NCI-H1436 treated with DMSO at 0.1 percent for 48 hours (cell line): ENCODE results near the gene SCAMP1.

Source experiments
- DNase-seq: peaks from one replicate; lab custom pipeline; 2025; lab: John Stamatoyannopoulos, UW

SCAMP1 gene

DNA sequence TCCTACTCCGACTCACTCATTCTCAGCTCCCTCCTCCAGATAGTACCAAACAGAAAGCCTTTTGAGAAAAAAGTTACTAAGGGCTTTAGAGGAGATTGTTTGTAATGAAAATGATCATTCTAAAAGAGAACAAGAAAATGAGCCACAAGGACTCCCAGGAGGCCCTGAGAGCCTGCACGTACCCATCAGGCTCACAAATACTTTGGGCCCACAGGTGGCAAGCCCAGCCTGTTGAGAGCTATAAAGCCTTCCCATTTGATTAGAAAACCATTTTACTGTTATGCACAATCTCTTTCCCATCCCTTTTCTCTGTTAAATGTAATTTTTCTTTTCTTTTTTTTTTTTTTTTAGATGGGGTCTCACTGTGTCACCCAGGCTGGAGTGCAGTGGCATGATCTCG, 152.0 kb downstream of the SCAMP1 start:
- DNase-seq: no peak

DNA sequence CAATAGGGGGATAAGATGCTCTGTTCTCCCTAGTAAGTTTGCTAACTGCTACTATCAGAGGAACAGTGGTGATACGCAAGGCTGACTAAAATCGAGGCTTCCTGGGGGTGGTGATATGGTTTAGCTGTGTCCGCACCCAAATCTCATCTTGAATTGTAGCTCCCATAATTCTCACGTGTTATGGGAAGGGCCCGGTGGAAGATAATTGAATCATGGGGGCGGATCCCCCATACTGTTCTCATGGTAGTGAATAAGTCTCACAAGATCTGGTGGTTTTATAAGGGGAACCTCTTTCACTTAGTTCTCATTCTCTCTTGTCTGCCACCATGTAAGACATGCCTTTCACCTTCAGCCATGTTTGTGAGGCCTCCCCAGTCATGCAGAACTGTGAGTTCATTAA, 153.0 kb downstream of the SCAMP1 start:
- DNase-seq: no peak

DNA sequence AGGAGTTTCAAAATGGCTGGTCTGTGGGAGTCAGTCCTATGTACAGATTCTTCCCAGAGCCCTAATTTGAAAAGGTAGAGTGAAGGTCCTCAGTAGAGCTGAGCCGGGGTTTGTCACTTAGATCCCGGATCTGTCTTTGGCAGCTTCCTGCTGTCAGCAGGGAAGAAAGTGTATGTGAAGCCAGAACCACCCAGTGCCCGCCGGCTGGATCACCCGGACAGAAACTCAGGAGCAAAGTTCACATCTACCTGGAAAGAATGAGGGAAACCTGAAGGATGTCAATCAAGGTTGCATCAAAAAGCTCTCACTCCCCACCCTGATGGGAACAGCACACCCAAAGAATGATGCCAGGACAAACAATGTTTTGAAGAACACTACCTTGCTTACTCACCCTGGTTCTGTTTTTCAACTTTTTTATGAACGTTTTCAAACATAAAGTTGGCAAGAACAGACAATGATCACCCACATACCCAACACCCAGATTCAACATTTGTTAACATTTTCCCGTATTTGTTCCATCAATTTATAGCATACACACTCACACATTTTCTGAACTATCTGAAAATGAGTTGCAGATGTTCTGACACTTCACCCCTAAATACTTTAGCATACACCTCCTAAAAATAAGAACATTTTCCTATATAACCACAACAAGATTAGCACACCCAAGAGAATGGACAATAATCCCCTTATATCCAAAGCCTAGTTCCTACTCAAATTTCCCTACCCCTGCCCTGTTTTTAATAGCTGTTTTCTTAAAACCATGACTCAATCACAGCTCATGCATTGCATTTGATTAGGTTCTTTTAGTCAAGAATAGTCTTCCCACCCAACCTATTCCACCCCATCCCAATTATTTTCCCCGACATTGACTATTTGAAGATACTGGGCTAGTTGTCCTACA, 154.3 kb downstream of the SCAMP1 start:
- DNase-seq: no peak

DNA sequence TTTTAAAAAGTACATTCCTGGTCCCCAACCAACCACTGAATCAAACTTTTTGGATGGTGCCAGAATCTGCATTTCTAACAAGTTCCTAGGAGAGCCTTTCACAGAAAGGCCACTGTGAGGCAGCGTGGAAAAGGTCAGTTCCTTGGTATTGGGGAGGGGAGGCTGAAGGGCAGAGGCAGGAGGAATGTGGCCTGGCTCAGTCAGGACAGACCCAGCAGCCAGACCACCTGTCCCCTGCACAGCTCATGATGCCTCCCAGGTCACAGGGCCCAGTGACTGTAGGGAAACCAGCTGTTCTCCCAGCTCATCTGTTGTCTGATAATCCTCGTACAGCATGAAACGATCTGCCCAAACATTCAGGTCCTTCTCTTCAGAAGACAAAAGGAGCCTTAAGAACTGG, 155.3 kb downstream of the SCAMP1 start:
- DNase-seq: no peak

DNA sequence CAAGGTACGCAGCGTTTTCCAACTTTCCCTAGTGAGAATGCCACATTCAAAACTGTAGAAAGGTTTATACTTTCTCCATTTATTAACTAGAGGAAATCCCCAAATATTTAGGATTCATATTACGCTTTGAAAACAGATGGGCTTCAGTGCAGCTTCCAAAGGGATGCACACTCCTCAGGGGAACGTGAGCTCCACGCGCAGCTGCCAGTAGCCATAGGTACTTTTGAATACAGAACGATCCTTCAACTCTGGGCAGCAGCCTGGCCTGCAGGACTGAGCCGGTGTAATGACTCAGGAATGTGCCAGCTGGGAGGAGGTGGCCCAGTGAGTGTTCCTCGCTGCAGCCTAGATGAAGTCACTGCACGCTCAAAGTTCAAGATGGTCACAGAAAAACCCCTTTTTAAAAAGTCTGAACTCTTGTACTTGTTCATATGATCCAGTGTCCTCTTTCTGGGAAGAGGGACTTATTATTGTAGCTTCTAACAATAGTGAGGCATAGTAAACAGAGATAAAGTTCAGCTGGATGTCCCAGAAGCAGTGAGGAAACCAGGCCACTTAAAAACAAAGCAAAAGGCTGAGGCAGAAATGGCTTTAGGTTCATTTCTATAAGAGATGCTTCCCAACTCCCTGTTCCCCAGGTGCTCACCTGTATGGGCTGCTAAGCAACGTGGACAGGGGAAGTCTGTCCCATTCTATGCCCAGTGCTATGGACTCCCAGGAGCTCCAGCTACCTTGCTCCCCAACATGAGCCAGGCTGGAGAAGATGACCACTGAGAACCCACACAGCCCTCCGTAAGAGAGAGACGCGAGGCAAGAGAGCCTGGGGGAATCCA, 158.2 kb downstream of the SCAMP1 start:
- no peak for DNase-seq

DNA sequence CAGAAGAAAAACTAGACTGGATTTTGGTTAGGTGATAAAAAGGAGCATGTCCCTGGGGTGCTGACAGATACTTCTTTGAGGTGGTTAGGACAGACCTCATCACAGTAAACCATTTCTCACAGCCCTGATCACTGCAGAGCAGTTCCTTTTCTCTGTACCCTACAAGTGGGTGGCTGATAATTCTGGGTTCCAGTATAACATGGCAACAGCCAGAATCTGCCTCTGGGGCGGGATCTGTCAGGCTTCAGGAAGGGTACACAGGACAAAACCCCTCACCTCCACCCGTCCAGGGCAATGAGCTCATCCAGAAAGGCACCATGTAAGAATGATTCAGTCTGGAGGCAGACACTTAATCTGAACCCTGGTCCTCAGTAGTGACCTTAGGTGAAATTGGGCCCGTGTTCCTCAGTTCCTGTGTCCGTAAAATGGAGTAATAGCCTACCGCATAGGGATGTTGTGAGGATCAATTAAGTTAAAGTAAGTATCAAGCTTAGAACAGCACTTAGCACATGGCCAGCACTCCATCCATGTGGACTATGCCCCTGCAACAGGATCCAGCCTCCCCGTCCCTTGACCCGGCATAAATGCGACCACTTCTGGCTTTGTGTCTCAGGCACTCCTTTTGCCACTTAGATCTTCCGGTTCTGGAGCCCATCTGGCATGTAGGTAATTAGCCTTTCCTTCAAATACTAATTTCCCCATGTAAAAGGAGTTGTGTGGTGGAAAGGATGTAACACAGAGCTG, 159.0 kb downstream of the SCAMP1 start:
- DNase-seq: no peak

DNA sequence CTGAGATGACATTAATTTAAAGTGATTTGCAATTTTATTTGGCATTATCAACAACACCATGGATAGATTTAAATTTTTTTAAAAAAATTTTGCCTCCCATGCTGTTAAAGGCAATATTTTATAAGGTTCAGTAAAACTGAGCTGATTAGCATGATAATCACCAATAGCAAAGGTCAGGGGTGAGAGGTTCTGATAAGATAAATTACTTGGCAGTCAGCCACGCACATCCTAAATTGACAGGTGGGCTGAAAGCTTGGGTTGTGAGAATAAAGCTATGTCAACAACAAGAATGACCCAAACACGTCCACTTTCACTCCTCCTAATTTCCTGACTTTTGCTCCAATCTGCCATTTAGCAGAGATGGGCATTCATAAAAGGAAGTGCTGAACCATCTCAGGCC, 161.0 kb downstream of the SCAMP1 start:
- DNase-seq: no peak

DNA sequence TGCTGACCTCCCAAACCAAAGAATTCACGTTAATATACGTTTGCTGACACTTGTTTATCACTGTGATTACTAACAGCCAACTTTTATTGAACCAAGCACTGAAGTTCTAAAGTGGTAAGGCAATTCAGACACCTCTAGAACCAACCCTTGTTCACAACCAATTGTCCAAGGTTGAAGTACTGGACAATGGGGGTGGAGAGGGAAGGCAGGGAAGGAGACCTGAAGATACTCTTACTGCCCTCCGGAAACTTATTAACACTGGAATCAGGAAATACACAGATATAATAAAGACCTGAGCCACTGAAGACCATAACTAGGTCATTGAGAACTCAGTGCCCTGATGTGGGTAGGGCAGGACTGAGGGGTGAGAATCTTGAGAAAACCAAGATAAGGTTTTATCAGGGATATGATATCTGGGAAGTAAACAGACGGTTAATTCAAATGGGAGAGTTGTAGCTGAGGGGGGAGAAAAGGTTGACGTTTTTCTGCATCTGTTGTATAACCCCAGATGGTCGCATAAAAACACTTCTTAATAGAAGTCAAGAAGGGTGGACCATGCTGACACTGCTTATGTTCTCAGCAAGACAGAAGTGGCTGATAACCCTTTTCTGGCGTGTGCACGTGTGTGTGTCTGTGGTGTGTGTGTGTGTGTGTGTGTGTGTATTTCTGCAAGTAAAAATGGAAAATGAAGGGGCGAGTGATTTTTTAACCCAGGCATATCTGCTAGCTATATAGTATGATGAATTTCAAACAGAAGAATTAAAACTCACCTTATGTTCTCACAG, 162.3 kb downstream of the SCAMP1 start:
- DNase-seq: no peak

DNA sequence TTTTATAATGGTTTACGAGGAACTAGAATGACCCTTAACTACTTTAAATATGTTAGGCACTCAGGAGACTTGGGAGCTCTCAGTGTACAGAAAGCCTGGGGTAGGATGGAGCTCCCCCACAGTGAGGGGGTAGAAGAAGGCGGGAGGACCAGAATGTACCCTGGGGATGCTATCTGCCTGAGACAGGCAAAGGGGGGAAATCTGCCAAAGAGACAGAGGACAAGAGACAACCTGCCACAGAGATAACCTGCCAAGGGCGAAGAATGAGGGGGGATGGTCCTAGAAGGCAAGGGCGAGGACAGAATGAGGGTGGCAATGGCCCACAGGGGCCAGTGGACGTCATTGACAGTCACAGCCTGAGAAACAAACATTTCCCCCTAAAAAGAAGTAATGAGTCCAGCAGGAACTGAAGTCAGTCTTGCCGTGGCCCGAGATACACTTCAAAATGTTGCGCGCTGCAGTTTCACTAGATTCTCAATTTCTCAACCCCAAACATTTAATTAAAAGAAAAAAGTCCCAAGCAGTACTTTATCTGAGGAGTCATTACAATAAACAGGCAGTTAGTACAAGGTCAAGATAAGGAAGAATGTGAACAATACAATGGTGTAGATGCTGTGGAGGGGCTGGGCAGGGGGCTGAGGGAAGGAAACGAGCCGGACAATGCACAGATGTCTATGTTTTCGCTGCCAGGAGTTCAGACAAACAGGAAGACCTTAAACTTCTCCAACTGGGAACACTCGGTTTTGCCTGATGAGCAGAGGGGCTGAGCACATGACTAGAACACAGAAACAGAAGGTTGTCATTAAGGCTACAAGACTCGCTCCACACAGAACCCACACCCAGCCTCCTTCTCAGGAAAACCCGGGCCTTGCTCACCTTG, 163.1 kb downstream of the SCAMP1 start:
- no peak for DNase-seq

DNA sequence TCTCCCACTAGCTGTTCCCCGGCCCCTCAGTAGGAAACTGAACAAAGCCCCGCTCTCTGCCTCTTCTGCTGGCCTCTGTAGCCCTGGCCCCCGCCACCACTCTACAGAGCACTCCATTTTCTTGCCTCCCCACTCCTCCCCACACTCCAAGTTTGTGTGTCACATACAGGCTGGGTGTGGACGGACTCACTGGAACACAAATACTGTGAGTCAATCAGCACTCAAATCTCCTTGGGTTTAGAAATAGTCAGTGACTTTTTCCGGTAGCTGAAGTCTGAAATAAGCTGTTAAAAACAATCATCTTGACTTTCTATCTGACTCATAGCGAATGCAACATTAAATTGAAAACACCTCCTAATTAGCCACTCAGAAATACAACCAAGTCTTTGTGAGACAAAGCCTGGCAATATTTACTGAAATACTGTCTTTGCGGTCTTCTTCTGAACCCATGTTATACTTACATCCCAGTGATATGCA, 165.7 kb downstream of the SCAMP1 start:
- DNase-seq: no peak

DNA sequence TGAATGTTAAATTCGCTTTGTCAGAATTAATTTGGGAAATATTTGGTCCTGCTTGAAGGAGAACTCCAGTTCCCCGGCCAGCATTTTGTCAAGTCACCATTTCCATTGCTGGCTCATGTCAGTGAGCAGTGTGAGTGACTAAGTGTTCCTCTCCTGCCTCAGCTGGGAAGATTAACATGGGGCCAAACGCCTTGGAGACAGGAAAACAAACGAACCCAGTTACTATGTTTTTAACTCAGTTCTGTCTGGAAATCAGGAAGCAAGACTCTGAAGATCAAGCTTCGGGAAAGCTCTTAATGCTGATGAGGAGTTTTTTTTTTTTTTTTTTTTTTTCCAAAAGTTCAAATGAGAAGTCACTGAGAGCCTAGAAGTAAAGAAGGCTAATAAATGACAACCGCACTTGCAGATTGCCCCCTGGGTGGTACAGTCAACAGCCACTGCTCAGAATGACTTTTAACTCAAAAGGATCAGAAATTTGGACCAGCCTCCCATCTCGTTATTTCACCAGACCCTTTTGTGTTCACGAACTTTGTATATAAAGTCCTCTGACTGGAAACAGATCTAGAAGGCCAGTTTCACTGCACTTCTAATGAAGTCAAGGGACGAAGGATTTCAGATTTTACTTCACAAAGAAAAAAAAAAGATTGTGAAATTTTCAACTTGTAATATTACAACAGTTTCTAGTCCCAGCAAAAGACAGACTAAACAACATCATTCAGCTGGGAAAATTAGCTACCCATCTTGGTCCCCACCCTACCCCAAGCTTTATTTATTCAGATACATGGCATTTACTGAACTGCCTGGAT, 166.8 kb downstream of the SCAMP1 start:
- DNase-seq: no peak

DNA sequence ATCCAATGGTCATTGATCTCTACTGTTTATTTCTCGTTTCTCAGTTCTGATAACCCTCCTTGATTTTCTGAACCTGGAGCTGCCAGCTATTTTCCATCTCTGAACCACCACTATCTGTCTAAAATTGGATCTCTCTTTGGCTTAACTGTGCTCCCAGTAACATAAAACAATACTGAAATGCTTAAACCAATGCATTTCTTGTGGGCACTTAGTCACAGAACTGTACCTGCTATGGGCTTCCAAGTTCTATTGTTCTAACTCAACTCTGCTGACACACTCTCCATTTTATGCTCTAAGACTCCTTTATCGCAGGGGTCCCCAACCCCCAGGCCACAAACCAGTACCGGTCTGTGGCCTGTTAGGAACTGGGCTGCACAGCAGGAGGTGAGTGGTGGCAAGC, 167.5 kb downstream of the SCAMP1 start:
- DNase-seq: no peak
